Activated CD4-positive, alpha-beta T cell treated with anti-CD3 and anti-CD28 coated beads, Interleukin-2, amount 50 U/mL, for 4 hours (primary cell): ENCODE data around the gene PPIF.
"Not testable (repeated sequence)": the region's sequence is repeated elsewhere in the genome, so short reads cannot be mapped to it uniquely, and the experiment has no call there.

ENCODE experiments used
- DNase-seq, 2 experiments: peaks; one replicate each; pipeline ENCODE4 v3.0.0-alpha.2; 2020

Gene PPIF

DNA sequence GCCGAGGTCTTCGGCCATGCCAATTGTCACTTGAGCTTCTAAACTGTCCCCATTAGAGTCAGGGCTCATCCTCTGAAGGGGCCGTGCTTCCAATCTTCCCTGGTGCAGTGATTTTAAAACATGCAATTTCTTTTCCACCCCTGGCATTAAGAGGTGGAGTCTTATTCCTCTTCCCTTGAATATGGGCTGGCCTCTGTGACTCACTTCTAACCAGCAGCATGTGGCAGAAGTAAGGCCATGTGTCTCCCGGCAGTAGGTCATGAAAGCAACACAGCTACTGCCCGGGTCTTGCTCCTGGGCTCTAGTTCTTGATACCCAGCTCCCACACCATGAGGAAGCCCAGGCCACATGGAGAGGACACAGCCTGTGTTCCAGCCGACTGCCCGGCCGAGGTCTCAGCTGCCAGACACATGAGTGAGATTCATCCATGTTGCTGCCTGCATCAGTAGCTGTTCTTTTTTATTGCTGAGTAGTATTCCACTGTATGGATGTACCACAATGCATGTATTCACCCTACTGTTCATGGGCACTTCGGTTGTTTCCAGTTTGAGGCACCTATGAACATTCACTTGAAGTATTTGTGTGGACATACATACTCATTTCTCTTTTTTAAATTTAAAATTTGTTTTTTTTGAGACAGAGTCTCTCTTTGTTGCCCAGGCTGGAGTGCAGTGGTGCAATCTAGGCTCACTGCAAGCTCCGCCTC is 14.5 kb upstream of the PPIF start:
- DNase-seq, result not testable (repeated sequence)

DNA sequence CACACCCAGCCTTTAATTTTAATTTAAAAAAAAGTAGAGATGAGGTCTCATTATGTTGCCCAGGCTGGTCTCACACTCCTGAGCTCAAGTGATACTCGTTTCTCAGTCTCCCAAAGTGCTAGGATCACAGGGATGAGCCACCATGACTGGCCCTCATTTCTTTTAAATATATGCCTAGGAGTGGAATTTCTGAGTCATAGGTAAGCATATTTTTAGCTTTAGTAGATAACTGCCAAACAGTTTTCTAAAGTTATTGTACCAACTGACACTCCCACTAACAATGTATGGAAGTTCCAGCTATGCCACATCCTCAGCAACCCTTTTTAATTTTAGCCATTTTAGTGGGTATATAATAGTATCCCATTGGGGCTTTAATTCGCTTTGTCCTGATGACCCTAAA is 13.8 kb upstream of the PPIF start:
- DNase-seq, result no peak

GRCh38 chr10:79334573-79334972 is 12.7 kb upstream of the PPIF start:
- no peak for DNase-seq

DNA sequence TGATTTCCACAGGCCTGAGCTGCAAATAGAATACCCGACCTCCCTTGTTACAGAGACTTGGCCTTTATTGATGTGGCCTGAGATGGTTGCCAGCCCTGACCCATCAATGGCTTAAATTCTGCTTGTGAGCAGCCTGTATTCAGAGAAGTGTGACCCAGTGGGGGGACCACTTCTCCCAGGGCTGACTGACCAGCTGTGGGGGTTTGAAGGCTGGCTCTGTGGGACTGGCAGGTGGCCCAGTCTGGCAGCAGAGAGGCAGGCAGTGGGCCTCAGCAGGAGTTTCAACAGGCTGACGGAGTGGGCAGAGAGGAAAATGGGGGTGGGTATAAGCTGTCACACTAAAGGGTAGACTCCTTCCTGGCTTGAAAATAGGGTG is 12.2 kb upstream of the PPIF start:
- DNase-seq, result no peak

- DNase-seq, result no peak
These were observed 11.6 kb upstream of the PPIF start for GRCh38 chr10:79335470-79336235.

GRCh38 chr10:79336276-79336675 is 11.0 kb upstream of the PPIF start:
- DNase-seq, result no peak

GRCh38 chr10:79336739-79337138 is 10.5 kb upstream of the PPIF start:
- DNase-seq, result no peak

- not testable (repeated sequence) for DNase-seq
These were observed 9.3 kb upstream of the PPIF start for GRCh38 chr10:79337783-79338469.

- DNase-seq, result no peak
These were observed 8.0 kb upstream of the PPIF start for GRCh38 chr10:79339266-79339665.

DNA sequence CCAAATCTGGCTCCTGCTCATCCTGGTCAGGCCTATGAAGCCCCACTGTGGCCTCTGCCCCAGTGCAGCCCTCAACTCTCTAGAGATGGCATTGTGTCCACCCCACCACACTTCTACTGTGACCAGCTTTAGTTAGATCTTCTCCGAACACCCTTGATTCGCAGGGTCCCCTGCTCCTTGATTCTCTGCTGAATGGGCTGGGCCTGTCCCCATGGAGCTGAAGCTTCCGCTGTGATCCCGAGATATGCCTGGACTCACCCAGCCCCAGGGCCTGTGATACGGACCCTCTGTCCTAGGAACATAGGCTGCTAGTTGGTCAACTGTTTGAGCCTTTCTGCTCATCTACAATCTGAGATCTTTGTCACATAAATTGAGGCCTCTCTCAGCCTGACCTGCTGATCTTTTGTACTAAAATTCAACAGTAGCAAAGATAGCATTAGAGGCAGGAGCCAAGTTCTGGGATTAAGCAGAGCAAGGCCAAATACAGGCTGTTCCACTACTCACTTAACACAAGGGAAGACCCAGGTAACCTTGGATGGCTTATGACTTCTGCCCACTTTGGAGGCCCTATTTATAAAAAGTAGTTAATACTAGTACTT is 6.5 kb upstream of the PPIF start:
- DNase-seq, result no peak

DNA sequence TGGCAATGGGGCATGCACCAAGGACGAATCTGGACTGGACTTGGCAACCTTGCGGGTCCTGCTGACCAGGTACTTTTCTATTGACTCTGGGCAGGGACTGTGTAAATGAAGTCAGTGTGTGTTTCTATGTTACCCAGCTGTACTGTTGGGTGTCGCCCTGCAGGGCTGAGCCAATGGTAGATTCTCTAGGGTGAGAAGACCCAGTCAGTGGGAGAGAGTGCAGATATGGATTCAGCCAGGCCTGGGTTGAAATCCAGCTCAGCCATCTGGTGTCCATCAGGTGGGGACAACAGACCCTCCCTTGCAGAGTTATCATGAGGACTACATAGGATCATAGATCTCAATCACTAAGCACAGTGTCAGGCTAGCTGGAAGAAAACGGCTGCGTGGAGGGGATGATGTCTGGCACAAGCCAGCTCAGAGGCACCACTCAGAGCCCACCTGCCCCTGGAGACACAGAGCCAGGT is 4.9 kb upstream of the PPIF start:
- no peak for DNase-seq

DNA sequence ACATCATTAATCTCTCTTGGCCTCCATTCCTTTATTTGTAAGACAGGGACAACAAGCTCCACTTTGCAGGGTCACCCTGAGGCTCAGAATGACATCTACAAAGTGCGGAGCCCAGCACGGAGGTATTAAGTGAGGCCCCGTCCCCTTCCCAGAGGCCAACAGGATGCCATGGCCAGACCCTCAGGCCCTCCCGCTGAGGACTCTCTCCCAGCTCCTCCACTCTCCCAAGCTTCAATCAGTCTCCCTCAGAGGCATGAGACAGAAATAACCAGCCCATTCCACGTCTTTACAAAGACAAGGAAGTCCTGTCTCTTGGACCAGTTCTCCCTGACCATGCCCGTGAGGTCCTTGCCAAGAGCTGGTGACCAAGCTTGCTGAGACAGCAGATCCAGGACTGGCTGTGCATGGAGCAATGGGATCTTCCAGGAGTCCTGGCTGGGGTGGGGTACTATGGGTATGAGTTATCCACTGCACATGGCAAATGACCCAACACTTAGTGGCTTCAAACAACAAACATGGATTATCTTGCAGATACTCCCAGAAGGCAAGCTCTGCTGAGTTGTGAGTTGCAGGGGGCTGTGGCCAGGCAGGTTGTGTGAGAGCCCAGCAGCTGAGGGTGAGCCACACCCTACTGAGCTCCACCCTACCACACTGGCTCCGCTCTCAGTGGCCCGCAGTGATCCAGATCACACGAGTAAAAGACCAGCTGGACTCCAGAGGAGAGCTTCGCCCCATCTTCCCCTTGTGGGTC is 4.3 kb upstream of the PPIF start:
- DNase-seq, result no peak

DNA sequence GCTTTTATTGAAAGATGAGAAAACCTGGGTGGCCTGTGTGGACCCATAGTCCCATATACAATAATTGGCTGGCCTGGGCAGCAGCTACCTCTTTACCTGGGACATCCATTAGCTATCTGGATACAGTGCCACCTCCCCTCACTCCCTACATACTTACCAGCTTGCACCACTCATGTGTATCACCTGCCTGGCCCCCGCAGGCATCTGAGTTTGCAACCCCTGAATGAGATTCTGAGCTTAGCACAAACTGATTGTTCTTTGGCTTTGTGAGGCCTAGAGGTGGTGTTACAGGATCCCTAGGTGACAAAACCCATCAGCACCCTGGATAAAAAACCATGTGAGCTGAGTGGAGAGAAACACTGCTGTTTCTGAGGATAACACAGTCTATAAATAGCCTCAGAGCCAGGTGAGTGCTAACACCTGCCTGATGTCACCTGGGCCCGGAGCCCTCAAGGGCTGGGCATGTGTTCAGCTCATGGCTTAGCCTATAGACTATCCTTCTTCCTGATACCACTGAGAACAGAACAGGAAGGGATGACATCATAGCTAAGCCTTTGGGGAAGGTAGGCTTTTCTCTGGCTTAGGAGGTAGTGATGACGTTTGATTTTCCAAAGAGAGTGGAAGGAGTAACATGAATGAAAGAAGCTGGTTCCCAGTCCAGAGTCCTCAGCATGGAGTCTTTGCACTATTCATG is 2.6 kb upstream of the PPIF start:
- no peak for DNase-seq

GRCh38 chr10:79345241-79346011 is 1.8 kb upstream of the PPIF start:
- no peak for DNase-seq

- no peak for DNase-seq
These were observed 1.3 kb upstream of the PPIF start for GRCh38 chr10:79346012-79346340.

DNA sequence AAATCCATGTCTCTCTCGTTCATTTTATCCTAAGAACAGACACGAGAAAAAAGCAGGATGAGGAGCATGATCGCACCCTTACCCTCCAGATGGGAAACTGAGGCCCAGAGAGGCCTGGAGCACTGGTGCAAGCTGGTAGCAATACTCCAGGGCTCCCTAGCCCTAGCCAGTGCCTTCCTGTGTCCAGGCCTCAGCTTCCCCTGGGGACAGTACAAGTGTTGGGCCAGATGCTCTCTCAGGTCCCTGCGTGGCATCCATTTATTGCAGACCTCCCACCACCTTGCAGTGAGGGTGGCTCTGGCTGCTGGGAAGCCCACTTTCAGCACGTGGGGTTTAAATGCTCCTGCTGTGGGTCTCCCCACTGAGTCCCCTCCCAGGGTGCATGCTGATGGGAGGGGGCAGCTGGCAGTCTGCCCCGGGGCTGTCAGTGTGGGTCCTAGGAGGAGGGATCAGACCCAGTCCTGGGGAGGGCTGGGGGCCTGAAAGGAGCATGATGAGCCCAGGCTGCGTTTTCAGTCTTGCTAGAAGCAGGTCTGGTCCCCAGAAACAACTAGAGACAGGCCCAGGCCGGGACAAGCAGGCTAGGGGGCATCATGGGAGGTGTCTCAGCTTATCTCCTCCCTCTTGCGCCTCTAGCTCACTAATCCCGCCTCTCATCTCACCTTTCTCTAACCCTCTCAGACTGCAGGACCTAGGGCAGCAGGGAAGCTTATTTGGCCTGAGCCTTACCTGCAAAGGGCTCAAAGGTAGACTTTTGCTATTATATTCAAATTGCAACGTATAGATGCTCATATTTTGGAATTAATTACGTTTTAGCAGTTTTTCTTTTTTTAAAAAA is 662 bp upstream of the PPIF start:
- no peak for DNase-seq

GRCh38 chr10:79347894-79348639 is 798 bp downstream of the PPIF start:
- DNase-seq, result peak; percentile 64 to 70

DNA sequence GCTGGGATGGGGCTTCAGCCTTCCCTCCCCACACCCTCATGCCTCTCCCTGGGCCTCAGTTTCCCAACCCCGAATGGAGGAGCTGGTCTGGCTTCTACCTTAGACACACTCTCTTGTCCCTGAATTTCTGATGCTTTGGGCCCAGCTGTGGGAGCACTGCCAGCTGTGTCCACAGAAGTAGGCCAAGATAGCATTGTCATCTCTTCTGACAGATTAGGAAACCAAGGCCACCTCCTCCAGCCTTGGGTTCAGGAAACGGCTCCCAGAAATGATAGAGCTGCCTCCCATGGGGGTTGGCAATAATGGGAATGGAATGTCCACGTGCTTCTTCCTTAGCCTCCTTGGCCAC is 1.3 kb downstream of the PPIF start:
- DNase-seq, result no peak

DNA sequence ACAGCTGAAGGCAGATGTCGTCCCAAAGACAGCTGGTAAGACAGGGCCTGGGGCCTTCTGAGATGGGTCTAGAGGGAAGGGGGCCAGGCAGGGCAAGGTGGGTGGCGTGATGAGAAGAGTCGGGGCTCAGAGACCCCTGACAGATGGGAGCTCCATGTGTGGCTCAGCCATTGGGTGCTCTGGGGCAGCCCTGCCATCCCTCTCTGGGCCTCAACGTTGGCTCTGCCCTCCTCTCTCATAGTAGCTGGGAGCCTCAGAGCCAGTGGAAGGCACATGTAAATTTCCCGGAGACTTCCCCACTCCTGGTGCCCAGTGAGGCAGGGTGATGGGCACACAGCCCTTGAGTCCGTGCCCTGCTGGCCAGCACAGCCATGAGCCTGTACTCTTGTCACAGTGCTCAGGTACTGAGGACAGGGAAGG is 1.8 kb downstream of the PPIF start:
- DNase-seq, result no peak
